ENCODE measurements around the gene VPS37C. TPM values are rescaled to one million over a fixed set of nuclear protein-coding genes. Genes with fewer than 3 reads are reported as not detected.
"Not testable (repeated sequence)": the region's sequence is repeated elsewhere in the genome, so short reads cannot be mapped to it uniquely, and the experiment has no call there.

Gene VPS37C
- total RNA-seq, 1 donor from 2014 or later, result 21.5 TPM

- TF ChIP-seq CTCF (conservative IDR thresholded peaks at IDR 0.05; ENCODE audit: low read depth, low read length), result no peak
- DNase-seq (ENCODE audit: low read depth), result no peak
- no peak overlapping the region for H3K4me3 ChIP-seq (ENCODE audit: low read depth, low read length)
Observed at GRCh38 chr11:61095021-61095420, 66.2 kb downstream of the VPS37C start.

DNA sequence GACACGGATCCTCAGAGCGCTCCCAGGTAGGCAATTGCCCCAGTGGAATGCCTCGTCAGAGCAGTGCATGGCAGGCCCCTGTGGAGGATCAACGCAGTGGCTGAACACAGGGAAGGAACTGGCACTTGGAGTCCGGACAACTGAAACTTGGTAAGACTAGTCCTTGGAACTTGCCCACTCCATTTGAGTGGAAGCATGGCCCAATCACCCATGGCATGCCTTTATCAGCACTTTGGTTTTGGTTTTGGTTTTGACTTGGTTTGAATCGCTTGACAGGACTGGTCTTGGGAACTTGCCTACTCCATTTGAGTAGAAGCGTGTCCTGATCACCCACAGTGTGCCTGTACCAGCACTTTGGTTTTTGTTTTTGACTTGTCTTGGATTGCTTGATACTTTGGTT, 67.1 kb downstream of the VPS37C start:
- H3K4me3 ChIP-seq (ENCODE audit: low read depth, low read length); DNase-seq (ENCODE audit: low read depth): not testable (repeated sequence)

GRCh38 chr11:61092908-61093763, 68.1 kb downstream of the VPS37C start:
- TF ChIP-seq CTCF (conservative IDR thresholded peaks at IDR 0.05; ENCODE audit: low read depth, low read length), result no peak
- H3K4me3 ChIP-seq (ENCODE audit: low read depth, low read length), result no peak overlapping the region
- DNase-seq (ENCODE audit: low read depth), result no peak

- DNase-seq (ENCODE audit: low read depth), result no peak
- no peak for TF ChIP-seq CTCF (conservative IDR thresholded peaks at IDR 0.05; ENCODE audit: low read depth, low read length)
- no peak overlapping the region for H3K4me3 ChIP-seq (ENCODE audit: low read depth, low read length)
Observed at GRCh38 chr11:61092280-61092766, 68.9 kb downstream of the VPS37C start.

GRCh38 chr11:61091373-61092279, 69.6 kb downstream of the VPS37C start:
- H3K4me3 ChIP-seq (ENCODE audit: low read depth, low read length), result no peak overlapping the region
- DNase-seq (ENCODE audit: low read depth), result no peak
- TF ChIP-seq CTCF (conservative IDR thresholded peaks at IDR 0.05; ENCODE audit: low read depth, low read length), result no peak

GRCh38 chr11:61090982-61091372, 70.2 kb downstream of the VPS37C start:
- no peak for TF ChIP-seq CTCF (conservative IDR thresholded peaks at IDR 0.05; ENCODE audit: low read depth, low read length)
- no peak overlapping the region for H3K4me3 ChIP-seq (ENCODE audit: low read depth, low read length)
- DNase-seq (ENCODE audit: low read depth), result no peak

DNA sequence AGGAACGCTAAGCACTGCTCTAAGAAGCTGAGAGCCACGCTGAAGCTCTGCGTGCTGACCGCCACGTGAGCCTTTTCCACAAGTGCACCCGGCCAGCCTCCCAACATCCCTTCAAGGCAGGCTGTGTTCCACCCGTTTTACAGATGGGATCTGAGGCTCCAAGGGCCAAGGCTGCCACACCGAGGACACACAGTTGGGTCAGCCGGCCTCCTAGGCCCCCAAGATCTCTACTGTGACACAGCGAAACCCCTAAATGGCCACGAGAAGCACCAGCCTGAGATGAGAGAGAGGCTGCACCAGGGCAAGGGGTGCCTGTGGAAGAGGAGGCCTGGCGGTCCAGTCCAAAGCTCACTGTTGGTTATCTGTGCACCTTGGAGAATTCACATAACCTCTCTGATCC, 70.7 kb downstream of the VPS37C start:
- DNase-seq (ENCODE audit: low read depth), result no peak
- no peak for TF ChIP-seq CTCF (conservative IDR thresholded peaks at IDR 0.05; ENCODE audit: low read depth, low read length)
- no peak overlapping the region for H3K4me3 ChIP-seq (ENCODE audit: low read depth, low read length)

Measured in epithelial cell of proximal tubule (primary cell).